Measurements from ENCODE around the gene BMP8A. TPM values are rescaled to one million over a fixed set of nuclear protein-coding genes. Genes with fewer than 3 reads are reported as not detected.

Gene BMP8A
- total and polyA plus RNA-seq, 2 of the 8 experiments (the other 6 are each of a cell fraction or from before 2014, with no cell fraction given), result 0.38 to 0.43 TPM

DNA sequence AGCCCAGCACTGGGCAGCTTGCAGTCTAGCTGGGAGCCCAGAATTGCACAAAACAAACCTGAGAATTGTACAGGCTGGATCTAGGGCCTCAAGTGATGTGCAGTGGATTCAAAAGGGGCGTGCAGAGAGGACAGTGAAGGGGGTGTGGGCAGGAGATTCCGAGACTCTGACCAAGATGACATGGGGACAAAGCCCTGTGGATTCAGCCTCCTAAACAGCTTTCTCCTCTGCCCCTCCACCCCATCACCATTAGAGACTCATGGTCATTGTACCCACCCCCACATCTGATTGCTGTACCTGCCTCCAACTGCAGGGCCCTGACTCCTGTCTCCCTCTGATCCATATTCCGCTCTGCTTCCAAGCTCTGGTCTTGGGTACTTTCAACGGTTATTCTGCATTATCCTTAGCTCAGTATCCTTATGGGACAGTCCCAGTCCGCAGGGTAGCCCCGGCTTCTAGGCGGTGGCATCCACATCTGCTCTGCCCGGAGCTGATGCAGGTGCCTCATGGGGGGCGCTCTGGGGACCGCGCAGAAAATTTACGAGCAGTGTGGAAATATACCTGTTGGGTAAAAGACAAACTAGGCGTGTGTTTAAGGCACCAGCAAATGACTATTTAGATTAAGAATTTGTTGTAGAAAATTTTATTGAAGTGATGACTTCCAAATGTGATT, 1.7 kb upstream of the BMP8A start:
- Histone ChIP-seq H3K4me2 (ENCODE audit: insufficient read depth in 1 of 2, low read depth in 2 of 2, low read length in 2 of 2) (no peak overlapping the region; a peak in 1 of 4 replicates), H4K5ac (ENCODE audit: insufficient read length, low read depth, low read length) (no peak overlapping the region), H4K20me1 (replicated peaks in 1 of 2; ENCODE audit: control insufficient read depth in 1 of 2, insufficient read depth in 2 of 2, low read length in 2 of 2) (peaks cover 0 to 4% of the 10 kb centered on the region in 2 experiments), H3K36me3 (ENCODE audit: control insufficient read depth in 2 of 4, insufficient read depth in 4 of 4, low read length in 3 of 4) (peaks cover 4 to 26% (median 15%) of the 10 kb centered on the region in 4 experiments; a peak in 7 of 8 replicates), H3K4me3 (ENCODE audit: extremely low read depth in 1 of 4, insufficient read depth in 2 of 4, low read depth in 3 of 4, low read length in 4 of 4) (no peak overlapping the region), H3K56ac (replicated peaks; ENCODE audit: insufficient read length, low read depth, low read length) (no peak overlapping the region), H3K27me3 (replicated peaks in 1 of 4; ENCODE audit: control insufficient read depth in 3 of 4, extremely low read depth in 1 of 4, insufficient read depth in 3 of 4, low read length in 3 of 4) (peaks cover 18 to 49% (median 43%) of the 10 kb centered on the region in 4 experiments), H2AK5ac (ENCODE audit: low read depth, low read length) (no peak overlapping the region), H2BK120ac (replicated peaks; ENCODE audit: low read depth, low read length) (no peak overlapping the region), H2BK20ac (ENCODE audit: low read length) (no peak overlapping the region), H2AFZ (ENCODE audit: low read length) (no peak overlapping the region), H3K9me3 (ENCODE audit: insufficient read depth in 2 of 2, low read depth in 1 of 2, low read length in 1 of 2) (no peaks in the 10 kb centered on the region), H3K18ac (ENCODE audit: extremely low read depth, low read length) (no peak overlapping the region), H3K79me1 (ENCODE audit: low read depth, low read length) (no peaks in the 10 kb centered on the region), H4K8ac (ENCODE audit: extremely low read depth, insufficient read depth, low read length) (no peak overlapping the region), H4K91ac (replicated peaks; ENCODE audit: insufficient read length, low read length) (no peak overlapping the region), H3K27ac (ENCODE audit: low read depth, low read length) (no peak overlapping the region), H3K4me1 (replicated peaks in 1 of 4; ENCODE audit: control insufficient read depth in 3 of 4, insufficient read depth in 4 of 4, low read length in 3 of 4) (no peaks in the 10 kb centered on the region; a peak in 1 of 7 replicates), H2BK5ac (ENCODE audit: low read depth, low read length) (no peak overlapping the region), H2BK15ac (ENCODE audit: low read length) (no peak overlapping the region), H3K23ac (ENCODE audit: insufficient read length) (no peak overlapping the region), H3K9ac (replicated peaks in 1 of 4; ENCODE audit: extremely low read depth in 1 of 4, low read depth in 3 of 4, low read length in 3 of 4) (no peak overlapping the region), H3K79me2 (ENCODE audit: control insufficient read depth in 1 of 2, insufficient read depth in 2 of 2, low read length in 2 of 2) (no peaks in the 10 kb centered on the region), H3K4ac (replicated peaks; ENCODE audit: insufficient read length, low read depth, low read length) (no peak overlapping the region), H3K23me2 (ENCODE audit: low read depth, low read length) (peaks cover 7% of the 10 kb centered on the region; the same call in 1 of the 2 replicates), H2BK12ac (ENCODE audit: low read depth, low read length) (no peak overlapping the region), H3K14ac (ENCODE audit: insufficient read length) (no peak overlapping the region)
- DNase-seq (ENCODE audit: low read depth in 1 of 2, low spot score in 2 of 2) (no peak), FAIRE-seq (no peak)
- POLR2A ChIA-PET (ENCODE audit: partially characterized antibody), result interaction anchor here (0.5 to 2.5 kb wide), 10 partner anchors 9 to 481 kb away, joined by 3 to 8 read pairs (median 4); no protein-coding TSS in a partner anchor
- 85% methylated on average over 13 of the region's 13 CpGs; no CpG with 5 or more reads in 1 of the 2 experiments for WGBS, 2 experiments (ENCODE audit: extremely low coverage in 1 of 2, insufficient coverage in 1 of 2, insufficient read length in 1 of 2, insufficient replicate concordance in 2 of 2, low coverage in 1 of 2, low lambda C conversion rate in 2 of 2, missing lambda C conversion rate in 1 of 2)
- no peak for TF ChIP-seq SIX5 (IDR thresholded peaks at IDR 0.05; ENCODE audit: low read depth, low read length)
- CTCF ChIA-PET (ENCODE audit: partially characterized antibody), result interaction anchor here (0.6 to 3.7 kb wide), 9 partner anchors 18 to 453 kb away, joined by 3 to 25 read pairs (median 4); no protein-coding TSS in a partner anchor

Measured in H1 (cell line).